Progenitor cell of endocrine pancreas (in vitro differentiated cells): Measurements from ENCODE around the gene NKAIN2. TPM values are rescaled to one million over a fixed set of nuclear protein-coding genes. Genes with fewer than 3 reads are reported as not detected.

Experiments
- DNase-seq: peaks from one replicate; pipeline ENCODE4 v3.0.0; 2021; ENCODE audit warnings: low spot score; ENCODE audit not compliant: unreplicated experiment
- H3K27ac Mint-ChIP-seq: 2 replicates; pipeline ENCODE4 v1.8.0; 2021; ENCODE audit warnings: mild to moderate bottlenecking, moderate library complexity, mixed read lengths
- H3K27me3 Mint-ChIP-seq: 2 replicates; pipeline ENCODE4 v1.8.0; 2021; ENCODE audit warnings: mixed read lengths
- H3K36me3 Mint-ChIP-seq: 2 replicates; pipeline ENCODE4 v1.8.0; 2022; ENCODE audit warnings: mixed read lengths; ENCODE audit not compliant: insufficient read depth
- H3K4me1 Mint-ChIP-seq: 2 replicates; pipeline ENCODE4 v1.8.0; 2021; ENCODE audit warnings: low read depth, mixed read lengths
- H3K4me3 Mint-ChIP-seq: 2 replicates; pipeline ENCODE4 v1.8.0; 2021; ENCODE audit warnings: low read depth, mild to moderate bottlenecking, moderate library complexity, mixed read lengths
- H3K9me3 Mint-ChIP-seq: 2 replicates; pipeline ENCODE4 v1.8.0; 2021; ENCODE audit warnings: low read depth, mixed read lengths
- CTCF ChIP-seq: fragments of 200-600 bp; sonication (generic); IDR thresholded peaks from one replicate; pipeline ENCODE4 v1.5.0; 2021; ENCODE audit warnings: antibody characterized with exemption, mild to moderate bottlenecking; ENCODE audit not compliant: unreplicated experiment
- total RNA-seq: library from RNA; stranded (reverse); gene quantifications from 2 replicates; pipeline ENCODE4 v1.2.1, GENCODE V29; 2021

The NKAIN2 gene
- total RNA-seq, 1 donor from 2014 or later, result 2.5 TPM

GRCh38 chr6:124757560-124757959, 953.9 kb downstream of the NKAIN2 start:
- Mint-ChIP-seq H3K36me3 (no peaks in the 10 kb centered on the region), H3K4me3 (no peak overlapping the region), H3K27ac (no peak overlapping the region), H3K9me3 (no peaks in the 10 kb centered on the region), H3K27me3 (no peaks in the 10 kb centered on the region), H3K4me1 (peaks cover 2% of the 10 kb centered on the region)
- DNase-seq, result no peak
- no peak for TF ChIP-seq CTCF

GRCh38 chr6:124758663-124759062, 955.0 kb downstream of the NKAIN2 start:
- no peak for TF ChIP-seq CTCF
- Mint-ChIP-seq H3K27ac (no peak overlapping the region), H3K4me1 (peaks cover 6% of the 10 kb centered on the region), H3K27me3 (no peaks in the 10 kb centered on the region), H3K9me3 (no peaks in the 10 kb centered on the region), H3K4me3 (no peak overlapping the region), H3K36me3 (no peaks in the 10 kb centered on the region)
- DNase-seq, result no peak

- H3K36me3 Mint-ChIP-seq, result no peaks in the 10 kb centered on the region
- no peak overlapping the region for H3K27ac Mint-ChIP-seq
- no peaks in the 10 kb centered on the region for H3K9me3 Mint-ChIP-seq
- no peak for TF ChIP-seq CTCF
- no peak for DNase-seq
- no peak overlapping the region for H3K4me3 Mint-ChIP-seq
- H3K27me3 Mint-ChIP-seq, result no peaks in the 10 kb centered on the region
- peaks cover 21% of the 10 kb centered on the region for H3K4me1 Mint-ChIP-seq
These were observed 961.6 kb downstream of the NKAIN2 start for GRCh38 chr6:124765280-124765679.

- no peak overlapping the region for H3K4me3 Mint-ChIP-seq
- no peak for TF ChIP-seq CTCF
- DNase-seq, result no peak
These were observed 964.6 kb downstream of the NKAIN2 start for GRCh38 chr6:124768224-124768623.

GRCh38 chr6:124769811-124770544, 966.3 kb downstream of the NKAIN2 start:
- Mint-ChIP-seq H3K4me3 (no peak overlapping the region), H3K9me3 (no peaks in the 10 kb centered on the region), H3K4me1 (peaks cover 18% of the 10 kb centered on the region), H3K27ac (no peak overlapping the region), H3K36me3 (no peaks in the 10 kb centered on the region), H3K27me3 (no peaks in the 10 kb centered on the region)
- TF ChIP-seq CTCF, result no peak
- DNase-seq, result no peak

More at GRCh38 chr6:124768224-124768623, 964.6 kb downstream of the NKAIN2 start:
- H3K36me3 Mint-ChIP-seq, result no peaks in the 10 kb centered on the region
- H3K27ac Mint-ChIP-seq, result no peak overlapping the region
- H3K4me1 Mint-ChIP-seq, result peaks cover 18% of the 10 kb centered on the region
- no peaks in the 10 kb centered on the region for H3K27me3 Mint-ChIP-seq
- no peaks in the 10 kb centered on the region for H3K9me3 Mint-ChIP-seq
